ENCODE measurements around the gene CARD14. TPM values are rescaled to one million over a fixed set of nuclear protein-coding genes. Genes with fewer than 3 reads are reported as not detected.

The CARD14 gene
- total RNA-seq, 1 experiment from 2014 or later = not detected

GRCh38 chr17:80173126-80173525, 3.3 kb downstream of the CARD14 start:
- Mint-ChIP-seq H3K4me3 (ENCODE audit: unreplicated experiment) (no peak overlapping the region), H3K27me3 (ENCODE audit: insufficient read depth, unreplicated experiment) (peaks cover 33% of the 10 kb centered on the region), H3K27ac (ENCODE audit: low read depth, unreplicated experiment) (no peak overlapping the region), H3K9me3 (ENCODE audit: unreplicated experiment) (no peaks in the 10 kb centered on the region), H3K4me1 (ENCODE audit: insufficient read depth, unreplicated experiment) (peaks cover 4% of the 10 kb centered on the region), H3K36me3 (ENCODE audit: insufficient read depth, unreplicated experiment) (no peaks in the 10 kb centered on the region)
- ChIA-PET CTCF (no interaction called here), POLR2A (no interaction called here)
- TF ChIP-seq, protein P1, sequence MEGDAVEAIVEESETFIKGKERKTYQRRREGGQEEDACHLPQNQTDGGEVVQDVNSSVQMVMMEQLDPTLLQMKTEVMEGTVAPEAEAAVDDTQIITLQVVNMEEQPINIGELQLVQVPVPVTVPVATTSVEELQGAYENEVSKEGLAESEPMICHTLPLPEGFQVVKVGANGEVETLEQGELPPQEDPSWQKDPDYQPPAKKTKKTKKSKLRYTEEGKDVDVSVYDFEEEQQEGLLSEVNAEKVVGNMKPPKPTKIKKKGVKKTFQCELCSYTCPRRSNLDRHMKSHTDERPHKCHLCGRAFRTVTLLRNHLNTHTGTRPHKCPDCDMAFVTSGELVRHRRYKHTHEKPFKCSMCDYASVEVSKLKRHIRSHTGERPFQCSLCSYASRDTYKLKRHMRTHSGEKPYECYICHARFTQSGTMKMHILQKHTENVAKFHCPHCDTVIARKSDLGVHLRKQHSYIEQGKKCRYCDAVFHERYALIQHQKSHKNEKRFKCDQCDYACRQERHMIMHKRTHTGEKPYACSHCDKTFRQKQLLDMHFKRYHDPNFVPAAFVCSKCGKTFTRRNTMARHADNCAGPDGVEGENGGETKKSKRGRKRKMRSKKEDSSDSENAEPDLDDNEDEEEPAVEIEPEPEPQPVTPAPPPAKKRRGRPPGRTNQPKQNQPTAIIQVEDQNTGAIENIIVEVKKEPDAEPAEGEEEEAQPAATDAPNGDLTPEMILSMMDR (IDR thresholded peaks at IDR 0.05; ENCODE audit: unreplicated experiment) = no peak
- no TSS peak for BruUV-seq (replicated peaks)
- DNase-seq (ENCODE audit: unreplicated experiment) = no peak
- intact Hi-C loops (cut with micrococcal nuclease) = no loop called here

GRCh38 chr17:80173916-80174315, 4.1 kb downstream of the CARD14 start:
- TF ChIP-seq, protein P1 (IDR thresholded peaks at IDR 0.05; ENCODE audit: unreplicated experiment) = no peak
- CTCF ChIA-PET = no interaction called here

GRCh38 chr17:80176757-80177156, 6.9 kb downstream of the CARD14 start:
- no peak overlapping the region for H3K4me3 Mint-ChIP-seq (ENCODE audit: unreplicated experiment)
- peaks cover 5% of the 10 kb centered on the region for H3K27me3 Mint-ChIP-seq (ENCODE audit: insufficient read depth, unreplicated experiment)
- no peaks in the 10 kb centered on the region for H3K36me3 Mint-ChIP-seq (ENCODE audit: insufficient read depth, unreplicated experiment)
- TF ChIP-seq, protein P1 (IDR thresholded peaks at IDR 0.05; ENCODE audit: unreplicated experiment) = no peak
- ChIA-PET POLR2A (interaction anchor here (0.6 to 0.7 kb wide), 2 partner anchors 73 to 366 kb away, joined by 3 read pairs; no protein-coding TSS in a partner anchor), CTCF (interaction anchor here (0.6 to 1.0 kb wide), 3 partner anchors 11 to 1247 kb away, joined by 4 to 5 read pairs (median 4); no protein-coding TSS in a partner anchor)
- H3K4me1 Mint-ChIP-seq (ENCODE audit: insufficient read depth, unreplicated experiment) = peaks cover 4% of the 10 kb centered on the region
- BruUV-seq (replicated peaks) = no TSS peak
- DNase-seq (ENCODE audit: unreplicated experiment) = no peak
- no peak overlapping the region for H3K27ac Mint-ChIP-seq (ENCODE audit: low read depth, unreplicated experiment)
- H3K9me3 Mint-ChIP-seq (ENCODE audit: unreplicated experiment) = no peaks in the 10 kb centered on the region
- intact Hi-C loops (cut with micrococcal nuclease) = no loop called here

More at GRCh38 chr17:80173916-80174315, 4.1 kb downstream of the CARD14 start:
- H3K9me3 Mint-ChIP-seq (ENCODE audit: unreplicated experiment) = no peaks in the 10 kb centered on the region
- no peak overlapping the region for H3K27ac Mint-ChIP-seq (ENCODE audit: low read depth, unreplicated experiment)
- peaks cover 4% of the 10 kb centered on the region for H3K4me1 Mint-ChIP-seq (ENCODE audit: insufficient read depth, unreplicated experiment)
- H3K27me3 Mint-ChIP-seq (ENCODE audit: insufficient read depth, unreplicated experiment) = peaks cover 28% of the 10 kb centered on the region
- no TSS peak for BruUV-seq (replicated peaks)
- no peak for DNase-seq (ENCODE audit: unreplicated experiment)
- no peak overlapping the region for H3K4me3 Mint-ChIP-seq (ENCODE audit: unreplicated experiment)
- POLR2A ChIA-PET = no interaction called here
- intact Hi-C loops (cut with micrococcal nuclease) = no loop called here
- no peaks in the 10 kb centered on the region for H3K36me3 Mint-ChIP-seq (ENCODE audit: insufficient read depth, unreplicated experiment)

GRCh38 chr17:80177986-80178595, 8.3 kb downstream of the CARD14 start:
- peaks cover 4% of the 10 kb centered on the region for H3K4me1 Mint-ChIP-seq (ENCODE audit: insufficient read depth, unreplicated experiment)
- intact Hi-C loops (cut with micrococcal nuclease) = no loop called here
- CTCF ChIA-PET = no interaction called here
- TF ChIP-seq, protein P1 (IDR thresholded peaks at IDR 0.05; ENCODE audit: unreplicated experiment) = no peak
- DNase-seq (ENCODE audit: unreplicated experiment) = no peak
- no peaks in the 10 kb centered on the region for H3K9me3 Mint-ChIP-seq (ENCODE audit: unreplicated experiment)
- H3K4me3 Mint-ChIP-seq (ENCODE audit: unreplicated experiment) = no peak overlapping the region
- no peak overlapping the region for H3K27ac Mint-ChIP-seq (ENCODE audit: low read depth, unreplicated experiment)
- H3K36me3 Mint-ChIP-seq (ENCODE audit: insufficient read depth, unreplicated experiment) = no peaks in the 10 kb centered on the region
- POLR2A ChIA-PET = no interaction called here
- no TSS peak for BruUV-seq (replicated peaks)
- peaks cover 17% of the 10 kb centered on the region for H3K27me3 Mint-ChIP-seq (ENCODE audit: insufficient read depth, unreplicated experiment)
